GM12878 (cell line): Measurements from ENCODE around the gene TMEM186. TPM values are rescaled to one million over a fixed set of nuclear protein-coding genes. Genes with fewer than 3 reads are reported as not detected.

Experiments
- ASH2L ChIP-seq: fragments of 300-600, 200-600 bp; sonication (generic); IDR thresholded peaks from 2 replicates; pipeline ENCODE4 v1.6.1; 2017; ENCODE audit warnings: low read depth, mild to moderate bottlenecking, borderline replicate concordance
- ATF2 ChIP-seq: IDR thresholded peaks from 2 replicates; pipeline ENCODE4 v1.6.1; 2012; ENCODE audit warnings: low read length, inconsistent platforms
- CBFB ChIP-seq: IDR thresholded peaks from 2 replicates; pipeline ENCODE4 v1.6.1; 2016; ENCODE audit warnings: antibody characterized with exemption, low read depth
- HDGF ChIP-seq: fragments of 450-650 bp; IDR thresholded peaks from 2 replicates; pipeline ENCODE4 v1.6.1; 2016; ENCODE audit warnings: antibody characterized with exemption
- HSF1 ChIP-seq: fragments of 150-350 bp; IDR thresholded peaks from 2 replicates; pipeline ENCODE4 v1.6.1; 2014; ENCODE audit warnings: mild to moderate bottlenecking, low read depth, low read length
- IRF3 ChIP-seq: fragments of 450-650 bp; IDR thresholded peaks from 2 replicates; pipeline ENCODE4 v1.6.1; 2014; ENCODE audit warnings: mild to moderate bottlenecking
- NBN ChIP-seq: fragments of 450-650 bp; IDR thresholded peaks from 2 replicates; pipeline ENCODE4 v1.6.1; 2016
- NKRF ChIP-seq: fragments of 450-650 bp; conservative IDR thresholded peaks from 2 replicates; pipeline ENCODE4 v1.6.1; 2017; ENCODE audit warnings: mild to moderate bottlenecking, moderate library complexity
- USF2 ChIP-seq: IDR thresholded peaks from 2 replicates; pipeline ENCODE4 v1.6.1; 2011; ENCODE audit warnings: low read depth, low read length, improper control_type of control experiment, borderline replicate concordance
- ZBTB4 ChIP-seq: fragments of 450-650 bp; formaldehyde crosslinking; IDR thresholded peaks from 2 replicates; pipeline ENCODE4 v1.4.0; 2022; ENCODE audit warnings: mild to moderate bottlenecking, moderate library complexity
- polyA plus RNA-seq, 11 experiments: library from polyadenylated mRNA; depleted of rRNA in 4 of 11; unstranded in 6 of 11; stranded (reverse) in 5 of 11; fragments of >200 nt; fragmentation: Nextera tagmentation in 4 of 11; fragmentation: Illumina TruSeq in 1 of 11; extraction: Ambion mirVana in 4 of 11; extraction: Trizol in 1 of 11; gene quantifications; 1 replicate in 1 of 11; 2 replicates in 10 of 11; pipeline versions ENCODE4 v1.2.1 to v1.2.3, GENCODE V29; 2011 to 2016; ENCODE audit warnings: inconsistent platforms in 2 of 11, missing spikeins in 2 of 11, low read depth in 1 of 11
- total RNA-seq, 4 experiments: library from RNA; depleted of rRNA in 3 of 4; stranded (reverse); fragments of >200 nt in 3 of 4; fragmentation: Illumina TruSeq in 1 of 4; extraction: Trizol in 1 of 4; gene quantifications; 2 replicates each; pipeline versions ENCODE4 v1.2.1 to v1.2.3, GENCODE V29; 2013 to 2021

The TMEM186 gene
- total and polyA plus RNA-seq, 10 of the 15 experiments (the other 5 are each of a cell fraction or from before 2014, with no cell fraction given), result 10.6 to 28.9 (median 17.0) TPM

- TF ChIP-seq NKRF, result no peak
- no peak for TF ChIP-seq ZBTB4 (CRISPR knock-in tag)
- TF ChIP-seq ATF2, result no peak
- no peak for TF ChIP-seq HDGF
- no peak for TF ChIP-seq ASH2L
- no peak for TF ChIP-seq NBN
- no peak for TF ChIP-seq CBFB
- TF ChIP-seq IRF3, result no peak
- no peak for TF ChIP-seq USF2
- no peak for TF ChIP-seq HSF1
Observed at GRCh38 chr16:8795091-8795490, 2.3 kb downstream of the TMEM186 start (continued).
